Esophagus squamous epithelium (tissue), 4 donors: Measurements from ENCODE around the gene CNTNAP4.

Source experiments
- CTCF ChIP-seq, 6 experiments: fragments of 450-650 bp in 4 of 6; fragments of 200-600 bp in 2 of 6; sonication (generic) in 2 of 6; IDR thresholded peaks; one replicate each; pipeline ENCODE4 v1.5.1; 2016 to 2019; ENCODE audit warnings: antibody characterized with exemption in 6 of 6, mild to moderate bottlenecking in 4 of 6, moderate library complexity in 4 of 6
- POLR2A ChIP-seq, 4 donors: fragments of 450-650 bp; IDR thresholded peaks; one replicate each; pipeline ENCODE4 v1.6.1; 2017; ENCODE audit warnings: antibody characterized with exemption in 4 of 4, mild to moderate bottlenecking in 4 of 4, moderate library complexity in 3 of 4

GRCh38 chr16:76502555-76502954, 225.4 kb downstream of the CNTNAP4 start:
- TF ChIP-seq CTCF (IDR thresholded peaks at IDR 0.05): no peak
- TF ChIP-seq POLR2A (IDR thresholded peaks at IDR 0.05): no peak
